ENCODE measurements around the gene DUSP8. TPM values are rescaled to one million over a fixed set of nuclear protein-coding genes. Genes with fewer than 3 reads are reported as not detected.

DUSP8 gene
- total RNA-seq, 2 experiments from 2014 or later, result 1.4 to 2.0 TPM

DNA sequence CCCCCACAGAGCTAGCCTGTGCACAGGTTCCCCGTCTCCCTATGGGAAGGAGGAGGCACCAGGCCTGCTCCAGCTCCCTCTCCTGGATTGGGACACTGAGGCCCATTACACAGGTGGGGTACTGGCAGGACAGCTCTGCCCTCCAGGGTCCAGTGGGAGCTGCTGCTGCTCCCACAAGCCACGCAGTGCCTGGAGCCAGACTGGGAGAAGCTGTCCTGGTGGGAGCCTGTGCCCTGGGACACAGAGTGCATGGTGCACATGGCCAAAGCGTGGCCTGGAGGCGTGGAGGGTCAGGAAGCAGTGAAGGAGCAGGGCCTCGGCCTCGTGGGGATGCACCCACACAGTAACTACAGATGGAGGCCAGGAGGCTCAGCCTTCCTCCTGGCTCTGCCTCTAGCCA is 27.5 kb downstream of the DUSP8 start:
- H3K4me3 Mint-ChIP-seq, result no peak overlapping the region
- ATAC-seq, result no peak

DNA sequence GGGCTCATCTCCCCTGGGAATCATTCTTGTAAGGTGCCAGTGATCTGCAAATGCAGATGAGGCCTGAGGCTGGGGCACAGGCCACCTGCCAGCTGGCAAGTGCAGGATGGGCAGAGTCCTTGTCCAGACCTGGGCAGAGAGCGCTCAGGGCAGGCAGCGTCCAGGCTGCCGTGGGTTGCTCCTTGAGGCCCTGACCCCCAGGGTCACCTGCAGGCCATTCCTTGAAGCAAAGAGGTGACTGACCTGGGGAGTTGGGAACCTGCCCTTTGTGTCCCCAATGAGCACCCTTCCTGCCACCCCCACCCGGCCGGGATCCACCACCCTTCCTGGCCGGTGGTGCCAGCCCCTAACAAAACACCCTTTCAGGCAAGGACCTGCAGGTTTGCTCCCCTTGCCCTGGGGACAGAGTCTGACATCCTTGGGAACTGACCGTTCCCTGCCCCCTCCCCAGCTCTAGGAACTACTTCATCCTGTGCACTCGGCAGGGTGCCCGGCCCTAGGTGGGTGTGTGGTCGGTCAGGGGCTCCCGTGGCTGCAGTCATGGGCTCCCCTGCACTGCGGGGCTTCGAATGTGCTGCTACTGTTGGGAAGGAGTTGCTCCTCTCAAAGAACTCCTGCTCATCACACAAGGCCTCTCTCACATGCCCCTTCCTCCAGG is 28.3 kb downstream of the DUSP8 start:
- ChIA-PET CTCF (interaction anchor here (7.3 kb wide), 1 partner anchor 31 kb away, joined by 170 read pairs; no protein-coding TSS in a partner anchor), POLR2A (no interaction called here)
- ATAC-seq (no peak), DNase-seq (no peak)
- TF ChIP-seq, protein P1, sequence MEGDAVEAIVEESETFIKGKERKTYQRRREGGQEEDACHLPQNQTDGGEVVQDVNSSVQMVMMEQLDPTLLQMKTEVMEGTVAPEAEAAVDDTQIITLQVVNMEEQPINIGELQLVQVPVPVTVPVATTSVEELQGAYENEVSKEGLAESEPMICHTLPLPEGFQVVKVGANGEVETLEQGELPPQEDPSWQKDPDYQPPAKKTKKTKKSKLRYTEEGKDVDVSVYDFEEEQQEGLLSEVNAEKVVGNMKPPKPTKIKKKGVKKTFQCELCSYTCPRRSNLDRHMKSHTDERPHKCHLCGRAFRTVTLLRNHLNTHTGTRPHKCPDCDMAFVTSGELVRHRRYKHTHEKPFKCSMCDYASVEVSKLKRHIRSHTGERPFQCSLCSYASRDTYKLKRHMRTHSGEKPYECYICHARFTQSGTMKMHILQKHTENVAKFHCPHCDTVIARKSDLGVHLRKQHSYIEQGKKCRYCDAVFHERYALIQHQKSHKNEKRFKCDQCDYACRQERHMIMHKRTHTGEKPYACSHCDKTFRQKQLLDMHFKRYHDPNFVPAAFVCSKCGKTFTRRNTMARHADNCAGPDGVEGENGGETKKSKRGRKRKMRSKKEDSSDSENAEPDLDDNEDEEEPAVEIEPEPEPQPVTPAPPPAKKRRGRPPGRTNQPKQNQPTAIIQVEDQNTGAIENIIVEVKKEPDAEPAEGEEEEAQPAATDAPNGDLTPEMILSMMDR (IDR thresholded peaks at IDR 0.05), result no peak
- Mint-ChIP-seq H3K4me3 (no peak overlapping the region), H3K4me1 (ENCODE audit: low read depth) (no peaks in the 10 kb centered on the region), H3K27me3 (peaks cover 19% of the 10 kb centered on the region), H3K9me3 (no peaks in the 10 kb centered on the region), H3K36me3 (ENCODE audit: low read depth) (no peaks in the 10 kb centered on the region), H3K27ac (no peak overlapping the region)
- intact Hi-C loops (cut with micrococcal nuclease), result no loop called here

More for the DNA sequence above, 27.5 kb downstream of the DUSP8 start:
- POLR2A ChIA-PET, result no interaction called here
- H3K27me3 Mint-ChIP-seq, result peaks cover 22% of the 10 kb centered on the region
- no peaks in the 10 kb centered on the region for H3K9me3 Mint-ChIP-seq
- intact Hi-C loops (cut with micrococcal nuclease), result no loop called here
- TF ChIP-seq, protein P1 (IDR thresholded peaks at IDR 0.05), result no peak
- no peaks in the 10 kb centered on the region for H3K36me3 Mint-ChIP-seq (ENCODE audit: low read depth)
- no peak for DNase-seq
- H3K4me1 Mint-ChIP-seq (ENCODE audit: low read depth), result no peaks in the 10 kb centered on the region
- CTCF ChIA-PET, result interaction anchor here (7.3 kb wide), 1 partner anchor 30 kb away, joined by 170 read pairs; no protein-coding TSS in a partner anchor
- H3K27ac Mint-ChIP-seq, result no peak overlapping the region

DNA sequence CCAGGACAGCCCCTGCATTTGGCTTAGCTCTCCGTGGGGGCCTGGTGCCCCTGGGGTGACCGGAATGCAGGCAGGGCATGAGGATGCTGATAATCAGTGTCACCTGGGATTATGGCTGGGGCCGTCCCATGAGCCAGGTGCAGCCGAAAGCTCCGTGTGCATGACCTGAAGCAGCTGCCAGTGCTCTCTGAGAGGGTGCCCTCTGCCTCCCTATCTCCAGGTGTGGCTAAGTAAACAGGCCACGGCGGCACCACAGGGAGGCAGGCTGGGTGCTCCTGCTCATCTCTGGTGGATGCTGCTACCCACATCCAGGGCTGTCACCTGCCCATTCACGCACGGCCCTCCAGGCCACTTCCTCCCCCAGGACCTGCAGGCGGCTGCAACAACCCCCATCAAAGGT is 29.8 kb downstream of the DUSP8 start:
- H3K9me3 Mint-ChIP-seq, result no peaks in the 10 kb centered on the region
- H3K4me3 Mint-ChIP-seq, result no peak overlapping the region
- H3K27ac Mint-ChIP-seq, result no peak overlapping the region
- ChIA-PET POLR2A (no interaction called here), CTCF (interaction anchor here (0.6 kb wide), 1 partner anchor 33 kb away, joined by 3 read pairs; no protein-coding TSS in a partner anchor)
- intact Hi-C loops (cut with micrococcal nuclease), result no loop called here
- DNase-seq (no peak), ATAC-seq (no peak)
- TF ChIP-seq, protein P1 (IDR thresholded peaks at IDR 0.05), result no peak
- no peaks in the 10 kb centered on the region for H3K4me1 Mint-ChIP-seq (ENCODE audit: low read depth)
- H3K27me3 Mint-ChIP-seq, result peaks cover 14% of the 10 kb centered on the region
- no peaks in the 10 kb centered on the region for H3K36me3 Mint-ChIP-seq (ENCODE audit: low read depth)

DNA sequence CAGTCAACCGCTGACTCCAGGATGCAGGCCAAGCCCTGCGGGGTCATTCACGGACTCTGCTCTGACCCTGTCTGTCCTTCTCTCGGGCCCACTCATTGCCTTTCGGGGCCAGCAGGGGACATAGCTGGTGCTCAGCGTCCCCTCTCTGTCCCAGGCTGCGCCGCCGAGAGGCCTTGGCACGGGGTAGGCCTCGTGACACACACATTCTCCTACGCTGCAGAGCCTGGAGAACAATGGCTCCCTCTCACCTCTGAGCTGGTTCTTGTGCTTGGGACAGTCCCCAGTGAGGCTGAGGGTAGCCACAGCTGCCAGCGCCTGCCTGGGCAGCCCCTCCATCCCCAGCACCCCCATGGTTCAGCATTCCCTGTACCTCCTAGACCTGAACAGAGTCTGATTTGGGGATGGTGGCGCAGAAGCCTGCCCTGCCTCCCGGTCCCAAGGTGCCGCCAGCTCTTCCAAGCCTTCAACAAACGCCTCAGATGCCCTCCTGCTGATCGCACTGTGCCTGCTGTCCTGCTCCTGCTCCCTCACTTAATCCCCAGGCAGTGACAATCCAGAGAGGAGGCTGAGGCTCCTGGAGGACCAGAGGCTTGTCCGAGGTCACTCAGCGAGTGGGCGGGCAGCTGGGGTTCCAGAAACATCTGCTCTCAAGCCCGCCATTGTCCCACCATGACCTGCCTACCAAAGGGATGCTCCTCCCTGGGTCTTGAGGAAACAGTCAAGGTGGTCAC is 30.4 kb downstream of the DUSP8 start:
- ATAC-seq, result no peak
- H3K27ac Mint-ChIP-seq, result no peak overlapping the region
- TF ChIP-seq, protein P1 (IDR thresholded peaks at IDR 0.05), result no peak
- H3K36me3 Mint-ChIP-seq (ENCODE audit: low read depth), result no peaks in the 10 kb centered on the region
- no peak overlapping the region for H3K4me3 Mint-ChIP-seq
- POLR2A ChIA-PET, result no interaction called here
- DNase-seq, result no peak
- H3K9me3 Mint-ChIP-seq, result no peaks in the 10 kb centered on the region
- peaks cover 2% of the 10 kb centered on the region for H3K4me1 Mint-ChIP-seq (ENCODE audit: low read depth)
- CTCF ChIA-PET, result no interaction called here
- intact Hi-C loops (cut with micrococcal nuclease), result no loop called here
- H3K27me3 Mint-ChIP-seq, result peaks cover 14% of the 10 kb centered on the region

DNA sequence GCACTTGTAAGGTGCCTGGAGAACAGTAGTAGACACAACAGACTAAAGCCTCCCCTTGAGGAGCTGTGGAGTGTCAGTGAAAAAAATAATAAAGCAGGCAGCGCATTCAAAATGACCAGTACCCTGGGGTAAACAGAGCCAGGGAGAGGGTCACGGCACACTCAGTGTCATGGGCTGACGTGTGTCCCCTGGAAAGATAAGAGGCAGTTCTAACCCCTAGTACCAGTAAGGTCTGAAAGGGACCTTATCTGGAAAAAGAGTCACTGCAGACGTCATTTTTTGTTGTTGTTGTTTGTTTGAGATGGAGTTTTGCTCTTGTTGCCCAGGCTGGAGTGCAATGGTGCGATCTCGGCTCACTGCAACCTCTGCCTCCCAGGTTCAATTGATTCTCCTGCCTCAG is 32.0 kb downstream of the DUSP8 start:
- TF ChIP-seq, protein P1 (IDR thresholded peaks at IDR 0.05), result no peak
- intact Hi-C loops (cut with micrococcal nuclease), result no loop called here
- ChIA-PET CTCF (interaction anchor here (1.5 kb wide), 1 partner anchor 34 kb away, joined by 10 read pairs; no protein-coding TSS in a partner anchor), POLR2A (interaction anchor here (0.5 kb wide), 1 partner anchor 29 kb away, joined by 3 read pairs; no protein-coding TSS in a partner anchor)
- Mint-ChIP-seq H3K4me3 (no peak overlapping the region), H3K9me3 (no peaks in the 10 kb centered on the region), H3K36me3 (ENCODE audit: low read depth) (no peaks in the 10 kb centered on the region), H3K27ac (no peak overlapping the region), H3K4me1 (ENCODE audit: low read depth) (peaks cover 11% of the 10 kb centered on the region), H3K27me3 (peaks cover 2% of the 10 kb centered on the region)
- DNase-seq (no peak), ATAC-seq (no peak)
